ENCODE results near the gene NEK5.

The NEK5 gene

DNA sequence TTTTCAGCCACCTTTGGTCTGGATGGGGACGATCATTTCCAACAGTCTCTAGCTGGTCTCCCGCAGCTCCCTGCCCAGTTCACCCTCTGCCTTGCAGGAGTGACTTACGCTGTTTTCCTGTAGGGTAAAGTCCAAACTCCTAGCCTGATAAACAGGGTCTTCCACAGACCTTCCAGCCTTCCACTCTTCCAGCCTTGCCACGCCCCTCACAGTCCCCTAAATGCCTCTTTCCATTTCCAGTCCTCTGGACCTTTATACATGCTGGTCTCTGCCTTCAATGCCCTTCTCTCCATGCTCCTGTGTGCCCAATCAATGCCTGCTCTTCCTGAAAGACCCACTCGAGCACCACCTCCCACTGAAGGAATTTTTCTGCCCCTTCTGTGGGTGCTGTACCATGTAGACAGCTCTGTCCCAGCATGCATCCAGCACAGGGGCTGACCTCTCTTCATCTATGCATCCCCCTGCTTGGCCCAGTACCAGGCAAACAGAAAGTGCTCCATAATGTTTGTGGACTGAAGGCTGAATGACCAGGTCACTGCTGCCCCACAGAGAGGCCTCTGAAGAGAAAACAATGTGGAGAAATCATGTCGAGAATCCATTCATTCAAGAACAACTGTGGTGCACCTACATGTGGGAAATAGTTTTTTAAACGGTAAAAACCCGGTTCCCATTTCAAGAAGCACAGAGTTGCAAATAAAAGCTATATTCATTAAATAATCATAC lies 122.2 kb downstream of the NEK5 start:
- DNase-seq: no peak

DNA sequence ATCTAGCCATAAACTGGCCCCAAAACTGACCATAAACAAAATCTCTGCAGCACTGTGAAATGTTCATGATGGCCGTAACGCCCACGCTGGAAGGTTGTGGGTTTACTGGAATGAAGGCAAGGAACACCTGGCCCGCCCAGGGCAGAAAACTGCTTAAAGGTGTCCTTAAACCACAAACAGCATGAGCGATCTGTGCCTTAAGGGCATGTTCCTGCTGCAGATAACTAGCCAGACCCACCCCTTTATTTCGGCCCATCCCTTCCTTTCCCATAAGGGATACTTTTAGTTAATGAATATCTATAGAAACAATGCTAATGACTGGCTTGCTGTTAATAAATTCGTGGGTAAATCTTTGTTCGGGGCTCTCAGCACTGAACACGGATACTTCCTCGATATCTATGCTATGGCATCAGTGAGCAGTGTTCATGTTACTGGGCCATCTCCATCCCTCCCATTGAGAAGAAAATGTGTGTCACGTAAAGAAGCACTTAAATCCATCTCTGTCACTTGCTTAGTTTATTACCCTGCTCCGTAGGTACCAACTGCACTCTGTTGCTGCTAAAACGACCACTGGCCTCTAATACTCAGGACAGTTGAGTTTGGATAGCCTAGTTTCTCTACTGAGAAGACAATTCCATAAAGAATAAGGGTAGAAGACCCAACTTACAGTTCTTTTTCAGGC lies 122.9 kb downstream of the NEK5 start:
- no peak for DNase-seq

DNA sequence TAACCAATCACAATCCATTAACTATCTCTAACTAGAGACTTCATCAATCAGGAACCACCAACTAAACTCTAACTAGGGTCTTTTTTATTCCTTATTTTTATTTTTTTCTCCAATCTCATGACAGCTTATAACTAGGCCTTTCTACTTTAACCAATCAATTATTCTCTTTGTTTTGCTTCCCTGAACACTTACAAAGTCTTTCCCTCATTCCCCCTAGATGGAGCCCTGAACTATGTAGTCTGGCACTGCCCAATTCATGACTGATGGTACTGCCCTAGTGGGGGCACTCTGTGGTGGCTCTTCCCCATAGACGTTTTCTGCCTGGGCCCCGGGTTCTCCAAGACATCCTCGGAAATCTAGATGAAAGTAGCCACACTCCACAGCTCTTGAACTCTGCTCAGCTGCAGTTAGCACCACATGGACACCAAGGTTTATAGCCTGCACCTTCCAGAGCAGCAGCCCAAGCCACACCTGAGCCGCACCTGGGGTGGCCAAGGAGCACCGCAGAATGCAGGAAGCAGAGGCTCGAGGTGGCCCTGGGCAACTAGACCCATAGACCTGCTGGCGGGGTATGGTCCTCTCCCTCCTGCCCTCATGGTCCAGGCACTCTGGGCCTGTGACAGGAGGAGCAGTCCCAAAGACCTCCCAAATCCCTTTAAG lies 124.2 kb downstream of the NEK5 start:
- DNase-seq: no peak

GRCh38 chr13:52003541-52003940 lies 125.3 kb downstream of the NEK5 start:
- DNase-seq: no peak

GRCh38 chr13:52002361-52002760 lies 126.5 kb downstream of the NEK5 start:
- DNase-seq: no peak

- DNase-seq: no peak
Measured at GRCh38 chr13:52001120-52001731, 127.6 kb downstream of the NEK5 start.

DNA sequence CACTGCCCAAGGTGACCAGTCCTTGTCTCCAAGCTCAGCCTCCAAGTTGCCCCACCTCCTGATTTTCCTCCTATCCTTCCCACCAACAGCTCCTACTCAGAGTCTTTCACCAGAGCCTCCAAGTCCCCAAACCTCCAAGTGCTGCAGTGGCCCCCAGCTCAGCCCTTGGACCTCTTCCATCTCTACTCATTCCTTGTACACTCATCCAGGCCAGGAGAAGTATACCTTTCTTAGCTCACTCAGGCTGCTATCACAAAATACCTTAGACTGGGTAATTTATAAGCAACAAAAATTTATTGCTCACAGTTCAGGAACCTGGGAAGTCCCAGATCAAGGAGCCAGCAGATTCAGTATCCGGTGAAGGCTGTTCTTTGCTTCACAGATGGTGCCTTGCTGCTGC lies 129.0 kb downstream of the NEK5 start:
- no peak for DNase-seq

GRCh38 chr13:51999510-51999911 lies 129.4 kb downstream of the NEK5 start:
- no peak for DNase-seq

DNA sequence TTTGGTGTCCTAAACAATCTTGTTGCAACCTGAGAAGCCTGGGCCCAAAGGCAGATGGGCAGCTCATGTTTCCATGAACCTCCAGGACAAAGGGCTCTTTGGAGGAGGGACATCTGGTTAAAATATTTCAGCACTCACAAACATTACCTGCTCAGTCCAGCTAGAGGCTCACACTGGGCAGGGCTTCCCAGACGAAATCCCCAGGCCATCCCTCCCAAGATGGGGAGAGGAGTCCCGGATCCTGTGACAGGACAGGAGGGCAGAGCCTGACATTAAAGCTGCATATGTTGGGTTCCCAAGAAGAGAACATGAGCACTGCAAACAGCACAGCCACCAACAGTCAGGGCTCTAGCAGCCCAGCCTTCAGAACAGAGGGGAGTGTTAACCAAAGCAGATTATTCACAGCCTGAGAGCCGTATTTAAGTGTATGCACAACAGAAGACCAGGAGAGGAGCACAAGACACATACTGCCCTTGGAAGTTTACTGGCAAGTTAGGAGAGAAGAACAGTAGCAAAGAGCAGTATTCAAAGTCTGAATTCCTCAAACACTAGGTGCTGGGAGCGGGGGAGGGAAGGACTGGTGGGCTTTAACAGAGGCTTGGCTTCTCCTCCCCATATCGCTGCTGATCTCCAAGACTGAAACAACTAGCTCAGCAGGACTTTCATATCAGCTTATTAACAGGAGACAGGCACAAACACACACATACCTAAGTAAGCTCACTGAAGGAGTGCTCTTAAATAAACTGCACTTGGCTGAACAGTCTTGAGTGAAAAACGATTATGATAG lies 130.0 kb downstream of the NEK5 start:
- DNase-seq: no peak

- no peak for DNase-seq
Measured at GRCh38 chr13:51997641-51998330, 131.1 kb downstream of the NEK5 start.

DNA sequence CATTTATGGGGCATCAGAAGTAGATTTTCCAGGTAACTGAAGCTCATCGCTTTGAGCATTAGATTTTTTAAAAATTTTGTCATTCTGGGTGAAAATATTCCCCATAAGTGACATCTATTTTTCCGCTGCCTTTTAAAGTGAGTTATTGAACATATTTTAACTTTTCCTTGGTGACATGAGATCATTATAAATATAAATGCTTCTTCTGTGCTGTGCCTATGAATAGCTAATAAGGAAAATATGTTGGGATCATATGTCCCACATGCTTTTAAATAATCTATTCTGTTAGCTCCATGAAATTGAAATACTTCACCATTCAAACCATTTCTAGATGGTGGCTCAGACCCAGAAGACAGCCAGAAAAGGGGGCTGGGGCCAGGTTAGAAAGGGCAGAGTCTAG lies 131.7 kb downstream of the NEK5 start:
- DNase-seq: no peak

- no peak for DNase-seq
Measured at GRCh38 chr13:51996641-51997040, 132.2 kb downstream of the NEK5 start.

DNA sequence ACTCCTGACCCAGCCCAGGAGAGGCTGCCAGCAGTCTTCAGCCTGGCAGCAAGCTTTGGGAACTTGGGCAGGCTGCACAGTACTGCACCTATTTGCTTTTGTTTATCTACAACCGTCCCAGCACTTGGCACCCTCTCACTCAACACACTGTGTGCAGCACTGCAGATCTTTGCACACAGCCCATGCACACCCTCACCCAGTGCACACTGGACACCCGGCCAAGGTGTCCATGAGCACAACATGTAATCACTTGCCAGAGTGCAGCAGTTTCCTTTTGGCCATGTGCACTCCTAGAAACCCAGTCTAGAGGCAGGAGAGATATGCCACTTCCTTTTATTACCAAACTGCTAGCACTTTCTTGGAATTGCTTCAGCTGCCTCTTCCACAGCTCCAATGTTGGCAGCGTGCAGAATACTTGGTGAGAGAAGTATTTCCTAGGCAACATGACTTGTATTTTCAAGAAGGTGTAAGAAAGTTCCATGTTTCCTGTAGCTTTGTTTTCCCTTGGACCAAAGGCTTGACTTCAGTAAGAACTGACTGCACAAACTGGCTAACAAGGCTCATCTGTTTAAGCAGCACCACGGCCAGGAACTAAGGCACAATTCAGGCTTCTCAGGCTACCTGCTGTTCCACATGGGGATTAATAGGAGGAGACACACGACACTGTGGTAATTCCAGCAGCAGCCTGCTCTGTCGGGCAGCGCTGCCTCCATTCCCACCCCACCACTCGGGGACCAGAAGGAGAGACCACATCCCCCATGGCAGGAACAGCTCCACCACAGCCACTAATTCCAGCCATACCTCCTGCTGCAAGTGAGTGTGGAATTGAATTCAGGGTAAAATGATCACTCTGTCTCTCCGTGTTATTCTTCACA lies 133.0 kb downstream of the NEK5 start:
- DNase-seq: no peak

DNA sequence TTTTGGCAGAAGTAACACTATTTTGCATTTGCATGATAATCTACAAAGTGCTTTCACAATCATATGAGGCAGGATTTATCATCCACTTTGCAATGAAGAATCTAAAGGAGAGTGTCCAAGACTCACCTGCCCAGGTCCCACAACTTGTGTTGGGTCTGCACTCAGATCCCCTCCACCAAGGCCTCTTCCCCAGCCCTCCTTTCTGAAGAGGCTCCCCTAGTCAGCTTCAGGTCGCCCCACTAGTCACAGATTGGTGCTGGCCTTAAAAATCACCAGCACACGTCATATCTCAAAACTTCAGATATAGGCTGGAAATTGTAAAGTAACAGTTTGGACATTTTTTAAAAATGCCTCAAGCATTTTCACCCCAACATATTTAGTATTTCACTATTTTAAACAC lies 135.2 kb downstream of the NEK5 start:
- no peak for DNase-seq

DNA sequence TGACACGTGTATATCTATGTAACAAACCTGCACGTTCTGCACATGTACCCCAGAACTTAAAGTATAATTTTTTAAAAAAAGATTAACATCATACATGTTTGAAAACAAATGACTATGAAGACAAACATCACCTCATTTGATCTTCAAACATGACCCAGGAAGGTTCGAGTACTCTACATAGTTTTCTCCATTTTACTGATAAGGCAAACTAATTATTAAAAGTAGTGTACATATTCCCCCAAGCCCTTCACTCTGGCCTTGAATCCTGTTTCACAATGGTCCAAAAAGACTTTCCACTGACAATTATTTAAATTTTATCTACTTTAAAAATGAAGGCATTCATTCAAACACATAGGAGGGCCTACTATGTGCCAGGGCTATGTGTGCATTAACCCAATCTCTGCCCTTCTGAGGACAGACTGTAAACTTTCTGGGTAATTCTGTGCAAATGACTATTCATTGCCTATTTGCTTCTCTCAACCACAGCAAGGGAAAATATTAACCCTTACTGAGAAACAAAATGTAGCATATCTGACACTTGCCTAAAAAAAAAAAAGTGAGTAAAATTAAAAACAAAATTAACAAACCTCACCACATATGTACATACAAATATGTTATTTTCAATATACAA lies 139.8 kb downstream of the NEK5 start:
- DNase-seq: no peak

All from amniotic stem cell (primary cell).